ENCODE results near the gene TDRD9.
A peak's percentile ranks its signal among the peaks of the same experiment; 100 is the strongest.

The TDRD9 gene

DNA sequence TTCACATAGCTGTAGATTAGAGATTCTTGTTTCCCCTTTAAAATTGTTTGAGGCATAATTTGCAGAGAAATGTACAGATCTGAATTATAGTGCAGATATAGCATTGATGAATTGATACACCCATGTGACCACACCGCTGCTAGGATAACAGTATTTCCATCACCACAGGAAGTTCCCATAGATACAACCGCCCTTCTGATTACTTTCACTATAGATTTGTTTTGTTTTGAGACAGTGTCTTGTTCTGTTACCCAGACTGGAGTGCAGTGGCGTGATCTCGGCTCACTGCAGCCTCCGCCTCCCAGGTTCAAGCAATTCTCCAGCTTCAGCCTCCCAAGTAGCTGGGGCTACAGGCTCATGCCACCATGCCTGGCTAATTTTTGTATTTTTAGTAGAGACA lies 148.5 kb downstream of the TDRD9 start:
- H3K4me3 ChIP-seq (ENCODE audit: low read depth, low read length), result no peak overlapping the region
- H3K27ac ChIP-seq, result no peak overlapping the region
- no peaks in the 10 kb centered on the region for H3K36me3 ChIP-seq
- DNase-seq, result no peak
- peaks cover 9% of the 10 kb centered on the region for H3K9me3 ChIP-seq (ENCODE audit: severe bottlenecking)
- TF ChIP-seq, protein P1, sequence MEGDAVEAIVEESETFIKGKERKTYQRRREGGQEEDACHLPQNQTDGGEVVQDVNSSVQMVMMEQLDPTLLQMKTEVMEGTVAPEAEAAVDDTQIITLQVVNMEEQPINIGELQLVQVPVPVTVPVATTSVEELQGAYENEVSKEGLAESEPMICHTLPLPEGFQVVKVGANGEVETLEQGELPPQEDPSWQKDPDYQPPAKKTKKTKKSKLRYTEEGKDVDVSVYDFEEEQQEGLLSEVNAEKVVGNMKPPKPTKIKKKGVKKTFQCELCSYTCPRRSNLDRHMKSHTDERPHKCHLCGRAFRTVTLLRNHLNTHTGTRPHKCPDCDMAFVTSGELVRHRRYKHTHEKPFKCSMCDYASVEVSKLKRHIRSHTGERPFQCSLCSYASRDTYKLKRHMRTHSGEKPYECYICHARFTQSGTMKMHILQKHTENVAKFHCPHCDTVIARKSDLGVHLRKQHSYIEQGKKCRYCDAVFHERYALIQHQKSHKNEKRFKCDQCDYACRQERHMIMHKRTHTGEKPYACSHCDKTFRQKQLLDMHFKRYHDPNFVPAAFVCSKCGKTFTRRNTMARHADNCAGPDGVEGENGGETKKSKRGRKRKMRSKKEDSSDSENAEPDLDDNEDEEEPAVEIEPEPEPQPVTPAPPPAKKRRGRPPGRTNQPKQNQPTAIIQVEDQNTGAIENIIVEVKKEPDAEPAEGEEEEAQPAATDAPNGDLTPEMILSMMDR (IDR thresholded peaks at IDR 0.05; ENCODE audit: low read depth, low read length), result no peak
- no peaks in the 10 kb centered on the region for H3K27me3 ChIP-seq (ENCODE audit: insufficient read depth, low read depth, severe bottlenecking)

- peaks cover 9% of the 10 kb centered on the region for H3K9me3 ChIP-seq (ENCODE audit: severe bottlenecking)
- no peaks in the 10 kb centered on the region for H3K36me3 ChIP-seq
- no peak overlapping the region for H3K27ac ChIP-seq
- TF ChIP-seq, protein P1 (IDR thresholded peaks at IDR 0.05; ENCODE audit: low read depth, low read length), result peak; percentile 100
- peak; percentile 92 for DNase-seq
- no peaks in the 10 kb centered on the region for H3K27me3 ChIP-seq (ENCODE audit: insufficient read depth, low read depth, severe bottlenecking)
- H3K4me3 ChIP-seq (ENCODE audit: low read depth, low read length), result no peak overlapping the region
Measured at GRCh38 chr14:104078031-104078455, 149.8 kb downstream of the TDRD9 start.

DNA sequence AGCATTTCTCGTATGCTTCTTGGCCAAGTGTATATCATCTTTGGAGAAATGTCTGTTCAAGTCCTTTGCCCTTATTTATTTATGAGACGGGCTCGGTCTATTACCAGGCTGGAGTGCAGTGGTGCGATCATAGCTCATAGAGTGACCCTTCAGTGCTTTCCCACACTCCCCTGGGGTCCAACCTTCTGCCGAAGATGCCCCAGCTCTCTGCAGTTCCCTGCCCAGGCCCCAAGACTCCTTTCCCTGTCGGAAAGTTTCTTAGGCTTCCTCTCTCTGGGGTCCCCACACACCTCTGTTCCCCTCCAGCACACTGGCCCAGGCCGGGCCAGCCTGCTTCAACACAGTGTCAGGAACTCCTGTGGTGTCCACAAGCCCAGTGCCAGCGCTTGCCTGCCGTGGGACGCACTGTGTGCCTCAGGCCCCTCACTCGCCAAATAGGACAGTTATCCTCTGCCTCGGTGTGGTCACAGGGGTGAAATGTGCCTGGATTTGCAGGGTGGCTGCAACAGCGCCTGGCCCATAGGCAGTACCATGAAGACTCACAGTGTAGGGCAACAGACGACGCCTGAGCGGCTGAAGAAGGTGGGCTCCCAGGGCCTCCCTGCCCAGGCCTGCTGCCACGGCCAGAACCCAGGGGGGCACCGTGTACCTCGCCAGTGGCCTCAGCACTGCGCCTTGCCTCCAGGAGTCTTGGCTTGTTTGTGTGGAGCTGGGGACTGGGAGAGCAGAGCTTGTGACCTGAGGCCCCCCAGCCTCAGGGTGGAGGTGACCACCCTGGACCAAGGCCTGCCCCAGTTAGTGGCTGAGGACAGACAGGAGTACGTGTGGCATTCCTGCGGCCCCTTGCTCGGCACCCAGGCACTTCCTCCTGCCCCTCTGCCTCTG lies 152.4 kb downstream of the TDRD9 start:
- Histone ChIP-seq H3K4me3 (ENCODE audit: low read depth, low read length) (no peak overlapping the region), H3K27ac (no peak overlapping the region), H3K27me3 (ENCODE audit: insufficient read depth, low read depth, severe bottlenecking) (no peaks in the 10 kb centered on the region), H3K36me3 (no peaks in the 10 kb centered on the region), H3K9me3 (ENCODE audit: severe bottlenecking) (no peaks in the 10 kb centered on the region)
- TF ChIP-seq, protein P1 (IDR thresholded peaks at IDR 0.05; ENCODE audit: low read depth, low read length), result no peak
- no peak for DNase-seq

- H3K27ac ChIP-seq, result no peak overlapping the region
- H3K27me3 ChIP-seq (ENCODE audit: insufficient read depth, low read depth, severe bottlenecking), result no peaks in the 10 kb centered on the region
- TF ChIP-seq, protein P1 (IDR thresholded peaks at IDR 0.05; ENCODE audit: low read depth, low read length), result no peak
- H3K9me3 ChIP-seq (ENCODE audit: severe bottlenecking), result no peaks in the 10 kb centered on the region
- no peak for DNase-seq
- no peaks in the 10 kb centered on the region for H3K36me3 ChIP-seq
- no peak overlapping the region for H3K4me3 ChIP-seq (ENCODE audit: low read depth, low read length)
Measured at GRCh38 chr14:104081261-104081835, 153.1 kb downstream of the TDRD9 start.

- TF ChIP-seq, protein P1 (IDR thresholded peaks at IDR 0.05; ENCODE audit: low read depth, low read length), result no peak
- no peak overlapping the region for H3K4me3 ChIP-seq (ENCODE audit: low read depth, low read length)
- H3K36me3 ChIP-seq, result no peaks in the 10 kb centered on the region
- no peak overlapping the region for H3K27ac ChIP-seq
- no peaks in the 10 kb centered on the region for H3K9me3 ChIP-seq (ENCODE audit: severe bottlenecking)
- H3K27me3 ChIP-seq (ENCODE audit: insufficient read depth, low read depth, severe bottlenecking), result no peaks in the 10 kb centered on the region
- DNase-seq, result no peak
Measured at GRCh38 chr14:104081951-104082464, 153.8 kb downstream of the TDRD9 start.

Data from WERI-Rb-1 (cell line).